AG04450 (cell line): ENCODE results near the gene BET1. TPM values are rescaled to one million over a fixed set of nuclear protein-coding genes. Genes with fewer than 3 reads are reported as not detected.

ENCODE experiments used
- CTCF ChIA-PET: fragments of 300-600, 350-600 bp; formaldehyde crosslinking; extraction: SDS; loops from one replicate; lab custom pipeline; 2022; ENCODE audit warnings: antibody characterized with exemption, inconsistent platforms; lab: Charles Lee
- POLR2A ChIA-PET: fragments of 350-600 bp; formaldehyde crosslinking; extraction: SDS; loops from one replicate; lab custom pipeline; 2021; ENCODE audit warnings: antibody characterized with exemption, inconsistent platforms; lab: Yijun Ruan, JAX
- DNase-seq: peaks from one replicate; pipeline ENCODE4 v3.0.0-alpha.2; 2011; ENCODE audit warnings: low read depth, low spot score
- H3K27ac ChIP-seq: one replicate; pipeline ENCODE4 v1.5.1; 2012; ENCODE audit warnings: low read depth, low read length, control low read depth
- H3K27me3 ChIP-seq: one replicate; pipeline ENCODE4 v1.6.0; 2012; ENCODE audit warnings: low read length; ENCODE audit not compliant: control insufficient read depth, insufficient read depth
- H3K4me3 ChIP-seq: 2 replicates; pipeline ENCODE4 v1.5.1; 2011; ENCODE audit warnings: mild to moderate bottlenecking, low read depth, low read length, control low read depth
- H3K9me3 ChIP-seq: 2 replicates; pipeline ENCODE4 v1.5.1; 2012; ENCODE audit warnings: low read length; ENCODE audit not compliant: control insufficient read depth, insufficient read depth
- CTCF ChIP-seq: IDR thresholded peaks from 2 replicates; pipeline ENCODE4 v1.5.1; 2011; ENCODE audit warnings: low read depth, low read length, control low read depth, inconsistent platforms
- polyA plus RNA-seq: library from polyadenylated mRNA; depleted of rRNA; stranded (reverse); fragments of >200 nt; gene quantifications from 2 replicates; pipeline ENCODE4 v1.2.3, GENCODE V29; 2011

Gene BET1
- polyA plus RNA-seq, 1 experiment = 53.9 TPM

- H3K27ac ChIP-seq = no peak overlapping the region
- H3K27me3 ChIP-seq = no peaks in the 10 kb centered on the region
- no peak for DNase-seq
- H3K9me3 ChIP-seq = peaks cover 5% of the 10 kb centered on the region
- TF ChIP-seq CTCF = no peak
- ChIA-PET POLR2A (no interaction called here), CTCF (interaction anchor here (0.6 to 1.4 kb wide), 2 partner anchors 113 to 114 kb away, joined by 3 read pairs; no protein-coding TSS in a partner anchor)
- H3K4me3 ChIP-seq = no peak overlapping the region
Measured at GRCh38 chr7:94016786-94017185, 12.6 kb upstream of the BET1 start.

- Histone ChIP-seq H3K27ac (no peak overlapping the region), H3K9me3 (peaks cover 8% of the 10 kb centered on the region), H3K27me3 (no peaks in the 10 kb centered on the region), H3K4me3 (no peak overlapping the region)
- CTCF ChIA-PET = no interaction called here
- TF ChIP-seq CTCF = no peak
- POLR2A ChIA-PET = no interaction called here
- no peak for DNase-seq
Measured at GRCh38 chr7:94015538-94015937, 11.4 kb upstream of the BET1 start.

GRCh38 chr7:94012746-94013145 lies 8.6 kb upstream of the BET1 start:
- CTCF ChIA-PET = interaction anchor here (0.7 kb wide), 1 partner anchor 76 kb away, joined by 3 read pairs; no protein-coding TSS in a partner anchor
- no peak overlapping the region for H3K4me3 ChIP-seq
- no peak for TF ChIP-seq CTCF
- H3K9me3 ChIP-seq = peaks cover 8% of the 10 kb centered on the region
- no peak for DNase-seq
- H3K27ac ChIP-seq = no peak overlapping the region
- POLR2A ChIA-PET = interaction anchor here (0.5 kb wide), 1 partner anchor 92 kb away, joined by 3 read pairs; no protein-coding TSS in a partner anchor
- peaks cover 3% of the 10 kb centered on the region for H3K27me3 ChIP-seq

- ChIA-PET CTCF (interaction anchor here (0.7 kb wide), 1 partner anchor 77 kb away, joined by 3 read pairs; no protein-coding TSS in a partner anchor), POLR2A (interaction anchor here (0.6 kb wide), 1 partner anchor 91 kb away, joined by 4 read pairs; the partner anchor contains the start of gene GNG11)
- no peak for TF ChIP-seq CTCF
- Histone ChIP-seq H3K9me3 (peaks cover 8% of the 10 kb centered on the region), H3K27me3 (peaks cover 3% of the 10 kb centered on the region), H3K4me3 (no peak overlapping the region), H3K27ac (no peak overlapping the region)
- DNase-seq = no peak
Measured at GRCh38 chr7:94011714-94012353, 7.7 kb upstream of the BET1 start.

- DNase-seq = no peak
- Histone ChIP-seq H3K27me3 (peaks cover 7% of the 10 kb centered on the region), H3K27ac (no peak overlapping the region), H3K4me3 (no peak overlapping the region), H3K9me3 (peaks cover 8% of the 10 kb centered on the region)
- TF ChIP-seq CTCF = no peak
- POLR2A ChIA-PET = no interaction called here
- CTCF ChIA-PET = no interaction called here
Measured at GRCh38 chr7:94008537-94008936, 4.4 kb upstream of the BET1 start.
